ENCODE results near the gene CPNE9.

Gene CPNE9

GRCh38 chr3:9778143-9779074 lies 74.8 kb downstream of the CPNE9 start:
- DNase-seq (ENCODE audit: low read depth), result peak; percentile 60

GRCh38 chr3:9779075-9779593 lies 75.5 kb downstream of the CPNE9 start:
- no peak for DNase-seq (ENCODE audit: low read depth)
